Mesenchymal stem cell (in vitro differentiated cells and primary cell): ENCODE data around the gene RIMBP3C.
A peak's percentile ranks its signal among the peaks of the same experiment; 100 is the strongest.
"Not testable (repeated sequence)": the region's sequence is repeated elsewhere in the genome, so short reads cannot be mapped to it uniquely, and the experiment has no call there.

Source experiments
- DNase-seq: peaks from one replicate; pipeline ENCODE4 v3.0.0-alpha.2; 2013
- H2AFZ ChIP-seq: one replicate; pipeline ENCODE4 v1.6.1; 2013; ENCODE audit warnings: low read depth, mild to moderate bottlenecking, control low read depth, inconsistent platforms, low read length, moderate library complexity
- H2AK5ac ChIP-seq: 2 replicates; pipeline ENCODE4 v1.6.1; 2013; ENCODE audit warnings: low read length, moderate library complexity, mild to moderate bottlenecking, inconsistent platforms; ENCODE audit not compliant: severe bottlenecking
- H2BK120ac ChIP-seq: one replicate; pipeline ENCODE4 v1.6.1; 2013; ENCODE audit warnings: low read depth, mild to moderate bottlenecking, inconsistent platforms, low read length, moderate library complexity
- H2BK12ac ChIP-seq, 2 experiments: one replicate each; pipeline ENCODE4 v1.6.1; 2013; ENCODE audit warnings: inconsistent platforms in 2 of 2, low read length in 2 of 2, mild to moderate bottlenecking in 2 of 2, moderate library complexity in 2 of 2, control low read depth in 1 of 2
- H2BK15ac ChIP-seq: one replicate; pipeline ENCODE4 v1.6.1; 2013; ENCODE audit warnings: mild to moderate bottlenecking, low read depth, inconsistent platforms; ENCODE audit not compliant: poor library complexity, severe bottlenecking
- H2BK5ac ChIP-seq: 2 replicates; pipeline ENCODE4 v1.6.1; 2013; ENCODE audit warnings: low read depth, mild to moderate bottlenecking, low read length, control low read depth, inconsistent platforms; ENCODE audit not compliant: poor library complexity, severe bottlenecking
- H3K14ac ChIP-seq, 2 experiments: one replicate each; pipeline ENCODE4 v1.6.1; 2013; ENCODE audit warnings: inconsistent platforms in 2 of 2, low read length in 2 of 2, control low read depth in 1 of 2, mild to moderate bottlenecking in 1 of 2, moderate library complexity in 1 of 2
- H3K18ac ChIP-seq, 2 experiments: one replicate each; pipeline ENCODE4 v1.6.1; 2013; ENCODE audit warnings: inconsistent platforms in 2 of 2, low read length in 2 of 2, control low read depth in 1 of 2, low read depth in 1 of 2, mild to moderate bottlenecking in 1 of 2
- H3K23ac ChIP-seq, 2 experiments: one replicate each; pipeline ENCODE4 v1.6.1; 2013; ENCODE audit warnings: inconsistent platforms in 2 of 2, low read length in 2 of 2, mild to moderate bottlenecking in 2 of 2, moderate library complexity in 2 of 2, control low read depth in 1 of 2
- H3K27ac ChIP-seq: 2 replicates; pipeline ENCODE4 v1.5.1; 2013; ENCODE audit warnings: mild to moderate bottlenecking, moderate library complexity, low read length, control low read depth, inconsistent platforms; ENCODE audit not compliant: poor library complexity, severe bottlenecking
- H3K27me3 ChIP-seq, 2 experiments: 2 replicates each; pipeline versions ENCODE4 v1.6.1 to v1.7.0; 2013; ENCODE audit warnings: low read length in 2 of 2, mild to moderate bottlenecking in 2 of 2, moderate library complexity in 2 of 2, control low read depth in 1 of 2, inconsistent platforms in 1 of 2; ENCODE audit not compliant: control insufficient read depth in 1 of 2, insufficient read depth in 1 of 2
- H3K36me3 ChIP-seq, 2 experiments: 2 replicates each; pipeline versions ENCODE4 v1.6.1 to v1.7.0; 2013; ENCODE audit warnings: low read length in 2 of 2, control low read depth in 1 of 2, inconsistent platforms in 1 of 2, low read depth in 1 of 2, mild to moderate bottlenecking in 1 of 2; ENCODE audit not compliant: insufficient read depth in 2 of 2, control insufficient read depth in 1 of 2
- H3K4ac ChIP-seq, 2 experiments: one replicate each; pipeline ENCODE4 v1.6.1; 2013; ENCODE audit warnings: inconsistent platforms in 2 of 2, low read length in 2 of 2, mild to moderate bottlenecking in 2 of 2, moderate library complexity in 2 of 2, control low read depth in 1 of 2, low read depth in 1 of 2
- H3K4me1 ChIP-seq: 2 replicates; pipeline ENCODE4 v1.6.1; 2013; ENCODE audit warnings: low read depth, low read length, control low read depth; ENCODE audit not compliant: control insufficient read depth, insufficient read depth
- H3K4me2 ChIP-seq: 2 replicates; pipeline ENCODE4 v1.6.1; 2013; ENCODE audit warnings: low read length, mild to moderate bottlenecking, inconsistent platforms; ENCODE audit not compliant: poor library complexity, severe bottlenecking
- H3K4me3 ChIP-seq, 2 experiments: 2 replicates each; pipeline versions ENCODE4 v1.5.1 to v1.7.0; 2013; ENCODE audit warnings: low read length in 2 of 2, mild to moderate bottlenecking in 2 of 2, control low read depth in 1 of 2, low read depth in 1 of 2; ENCODE audit not compliant: insufficient read depth in 1 of 2
- H3K79me1 ChIP-seq: replicated peaks from 2 replicates; pipeline ENCODE4 v1.6.1; 2013; ENCODE audit warnings: mild to moderate bottlenecking, control low read depth, low read length, inconsistent platforms; ENCODE audit not compliant: poor library complexity, severe bottlenecking
- H3K9ac ChIP-seq: 2 replicates; pipeline ENCODE4 v1.7.0; 2013; ENCODE audit warnings: mild to moderate bottlenecking, low read length, moderate library complexity
- H3K9me3 ChIP-seq: 2 replicates; pipeline ENCODE4 v1.7.0; 2013; ENCODE audit warnings: mild to moderate bottlenecking, low read length; ENCODE audit not compliant: control insufficient read depth
- H4K8ac ChIP-seq: one replicate; pipeline ENCODE4 v1.6.1; 2013; ENCODE audit warnings: inconsistent platforms, mild to moderate bottlenecking, low read length, moderate library complexity
- H4K91ac ChIP-seq: one replicate; pipeline ENCODE4 v1.6.1; 2013; ENCODE audit warnings: mild to moderate bottlenecking, low read length, inconsistent platforms
- WGBS: methylation state at CpG from one replicate; pipeline ENCODE4 v1.1.7; 2013; ENCODE audit warnings: mixed read lengths; 5-methylcytosine and 5-hydroxymethylcytosine counted together

The RIMBP3C gene

DNA sequence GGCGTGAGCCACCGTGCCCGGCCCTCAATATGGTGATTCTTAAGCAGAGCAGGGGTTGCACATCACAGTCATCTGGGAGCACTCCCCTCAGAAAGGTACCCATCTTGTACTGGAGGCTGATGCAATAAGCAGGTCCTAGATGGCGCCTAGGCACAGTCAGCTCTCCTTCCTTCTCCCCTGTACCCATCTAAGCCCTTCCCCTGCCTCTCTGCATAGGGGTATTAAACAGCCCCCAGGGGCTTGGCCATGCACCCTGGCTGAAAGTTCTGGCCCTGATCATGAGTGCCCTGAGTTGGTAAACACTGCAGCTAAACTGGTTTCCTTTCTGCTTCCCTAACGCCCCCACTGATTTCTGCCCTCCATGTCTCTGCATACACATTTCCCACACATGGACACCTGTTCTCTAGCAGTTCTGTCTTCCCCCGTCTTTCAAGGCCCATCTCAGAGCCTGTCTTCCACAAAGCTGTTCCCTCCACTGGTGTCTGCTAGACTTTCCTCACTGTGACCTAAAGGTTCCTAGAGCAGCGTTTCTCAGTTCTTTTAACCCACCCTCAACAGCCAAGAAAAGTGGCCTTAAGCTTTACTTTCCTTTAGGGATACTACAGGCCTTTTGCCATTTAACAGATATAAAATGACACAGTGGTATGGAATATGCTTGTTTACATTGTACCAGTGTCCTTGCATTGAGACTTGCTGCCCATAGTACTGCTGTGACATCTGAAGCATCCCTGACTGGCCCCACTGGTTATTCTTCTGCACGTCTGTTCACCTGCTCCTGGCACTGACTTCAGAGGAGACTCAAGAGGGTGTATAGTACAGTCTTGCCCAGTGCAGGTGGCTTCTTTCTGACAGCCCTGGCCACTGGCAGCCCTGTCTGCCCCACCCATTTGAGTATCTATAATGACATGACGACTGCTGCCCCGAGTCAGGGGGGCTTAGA is 31.8 kb upstream of the RIMBP3C start:
- peaks cover 8% of the 10 kb centered on the region for H3K4me1 ChIP-seq
- H3K23ac ChIP-seq, result no peak overlapping the region
- no peak overlapping the region for H3K27ac ChIP-seq
- no peak overlapping the region for H2BK15ac ChIP-seq
- H2AK5ac ChIP-seq, result no peak overlapping the region
- no peaks in the 10 kb centered on the region for H3K9me3 ChIP-seq
- H3K4me3 ChIP-seq, result no peak overlapping the region
- no peak overlapping the region for H3K18ac ChIP-seq
- 95% methylated on average over 10 of the region's 10 CpGs for WGBS
- no peak overlapping the region for H3K4ac ChIP-seq
- no peak overlapping the region for H2BK5ac ChIP-seq
- no peaks in the 10 kb centered on the region for H3K79me1 ChIP-seq
- no peak overlapping the region for H4K91ac ChIP-seq
- no peak overlapping the region for H3K9ac ChIP-seq
- no peak overlapping the region for H3K14ac ChIP-seq
- H2BK12ac ChIP-seq, result no peak overlapping the region
- H2BK120ac ChIP-seq, result no peak overlapping the region
- H4K8ac ChIP-seq, result no peak overlapping the region
- no peak overlapping the region for H3K4me2 ChIP-seq
- peaks cover 3 to 18% of the 10 kb centered on the region in 2 experiments for H3K36me3 ChIP-seq
- no peak for DNase-seq
- no peak overlapping the region for H2AFZ ChIP-seq
- H3K27me3 ChIP-seq, result no peaks in the 10 kb centered on the region

DNA sequence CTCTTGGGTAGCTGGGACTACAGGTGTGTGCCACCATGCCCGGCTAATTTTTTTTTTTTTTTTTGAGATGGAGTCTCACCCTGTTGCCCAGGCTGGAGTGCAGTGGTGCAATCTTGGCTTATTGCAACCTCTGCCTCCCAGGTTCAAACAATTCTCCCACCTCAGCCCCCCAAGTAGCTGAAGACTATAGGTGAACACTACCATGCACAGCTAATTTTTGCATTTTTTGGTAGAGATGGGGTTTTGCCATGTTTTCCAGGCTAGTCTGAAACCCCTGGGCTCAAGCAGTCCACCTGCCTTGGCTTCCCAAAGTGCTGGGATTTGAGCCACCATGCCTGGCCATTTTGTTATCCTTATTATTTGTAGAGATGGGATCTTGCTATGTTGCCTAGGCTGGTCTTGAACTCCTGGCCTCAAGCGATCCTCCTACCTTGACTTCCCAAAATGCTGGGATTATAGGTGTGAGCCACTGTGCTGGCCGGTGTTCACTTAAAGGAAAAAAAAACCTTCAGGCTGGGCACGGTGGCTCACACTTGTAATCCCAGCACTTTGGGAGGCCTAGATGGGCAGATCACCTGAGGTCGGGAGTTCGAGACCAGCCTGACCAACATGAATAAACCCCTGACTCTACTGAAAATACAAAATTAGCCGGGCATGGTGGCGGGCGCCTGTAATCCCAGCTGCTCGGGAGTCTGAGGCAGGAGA is 29.9 kb upstream of the RIMBP3C start:
- H2AK5ac ChIP-seq, H4K8ac ChIP-seq, H3K4me2 ChIP-seq, H3K14ac ChIP-seq, H3K9me3 ChIP-seq, H3K27ac ChIP-seq, H3K4me3 ChIP-seq, H2BK12ac ChIP-seq, DNase-seq, H3K27me3 ChIP-seq, H3K9ac ChIP-seq, H3K79me1 ChIP-seq, H2AFZ ChIP-seq, H4K91ac ChIP-seq, H2BK15ac ChIP-seq, H3K23ac ChIP-seq, H3K4ac ChIP-seq, H2BK5ac ChIP-seq, H2BK120ac ChIP-seq: not testable (repeated sequence)
- 96% methylated on average over 10 of the region's 10 CpGs for WGBS
- H3K36me3 ChIP-seq, result peaks cover 3 to 13% of the 10 kb centered on the region in 2 experiments
- H3K4me1 ChIP-seq, result peaks cover 10% of the 10 kb centered on the region
- H3K18ac ChIP-seq, result peak overlapping the region in 1 of 2 experiments; percentile 7

DNA sequence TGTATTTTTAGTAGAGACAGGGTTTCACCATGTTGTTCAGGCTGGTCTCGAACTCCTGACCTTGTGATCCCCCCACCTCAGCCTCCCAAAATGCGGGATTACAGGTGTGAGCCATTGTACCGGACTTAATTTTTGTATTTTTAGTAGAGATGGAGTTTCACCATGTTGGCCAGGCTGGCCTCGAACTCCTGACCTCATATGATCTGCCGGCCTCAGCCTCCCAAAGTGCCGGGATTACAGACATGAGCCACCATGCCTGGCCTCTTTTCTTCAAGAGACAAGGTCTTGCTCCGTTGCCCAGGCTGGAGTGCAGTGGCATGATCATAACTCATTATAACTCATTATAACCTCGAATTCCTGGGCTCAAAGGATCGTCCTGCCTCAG is 29.4 kb upstream of the RIMBP3C start:
- not testable (repeated sequence) for H3K4me2 ChIP-seq, H2BK15ac ChIP-seq, H3K14ac ChIP-seq, H2AFZ ChIP-seq, H3K4ac ChIP-seq, H3K23ac ChIP-seq, H2BK5ac ChIP-seq, H2BK12ac ChIP-seq, H3K4me3 ChIP-seq, H4K8ac ChIP-seq, H2BK120ac ChIP-seq, DNase-seq, H3K18ac ChIP-seq, H3K27me3 ChIP-seq, H3K9me3 ChIP-seq, H3K79me1 ChIP-seq, H2AK5ac ChIP-seq, H3K27ac ChIP-seq, H4K91ac ChIP-seq, H3K9ac ChIP-seq
- peaks cover 10% of the 10 kb centered on the region for H3K4me1 ChIP-seq
- WGBS, result 95% methylated on average over 6 of the region's 9 CpGs
- peaks cover 1 to 13% of the 10 kb centered on the region in 2 experiments for H3K36me3 ChIP-seq

DNA sequence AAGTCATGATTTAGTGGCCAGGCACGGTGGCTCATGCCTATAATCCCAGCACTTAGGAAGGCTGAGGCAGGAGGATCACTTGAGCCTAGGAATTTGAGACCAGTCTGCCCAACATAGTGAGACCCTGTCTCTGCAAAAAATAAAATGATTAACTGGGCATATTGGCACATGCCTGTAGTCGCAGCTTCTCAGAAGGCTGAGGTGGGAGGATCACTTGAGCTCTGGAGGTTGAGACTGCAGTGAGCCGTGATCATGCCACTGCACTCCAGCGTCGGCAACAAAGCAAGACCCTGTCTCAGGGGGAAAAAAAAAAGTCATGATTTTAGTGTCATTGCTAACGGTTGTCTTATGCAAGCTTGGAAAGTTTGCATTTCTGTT is 28.2 kb upstream of the RIMBP3C start:
- H2AK5ac ChIP-seq, result no peak overlapping the region
- H4K8ac ChIP-seq, result no peak overlapping the region
- peaks cover 13% of the 10 kb centered on the region for H3K4me1 ChIP-seq
- 86% methylated on average over 6 of the region's 6 CpGs for WGBS
- H3K27me3 ChIP-seq, result no peaks in the 10 kb centered on the region
- no peak overlapping the region for H3K18ac ChIP-seq
- H3K4me3 ChIP-seq, result no peak overlapping the region
- H3K79me1 ChIP-seq, result no peaks in the 10 kb centered on the region
- H3K23ac ChIP-seq, result no peak overlapping the region
- no peak overlapping the region for H3K9ac ChIP-seq
- H2AFZ ChIP-seq, result no peak overlapping the region
- no peak overlapping the region for H2BK5ac ChIP-seq
- H3K36me3 ChIP-seq, result peaks cover 0 to 8% of the 10 kb centered on the region in 2 experiments
- H3K14ac ChIP-seq, result no peak overlapping the region
- no peak for DNase-seq
- H3K4ac ChIP-seq, result no peak overlapping the region
- H3K4me2 ChIP-seq, result no peak overlapping the region
- no peak overlapping the region for H4K91ac ChIP-seq
- no peaks in the 10 kb centered on the region for H3K9me3 ChIP-seq
- no peak overlapping the region for H2BK15ac ChIP-seq
- H3K27ac ChIP-seq, result no peak overlapping the region
- no peak overlapping the region for H2BK120ac ChIP-seq
- H2BK12ac ChIP-seq, result no peak overlapping the region
